IMR-90 (cell line): ENCODE measurements around the gene RC3H1. TPM values are rescaled to one million over a fixed set of nuclear protein-coding genes. Genes with fewer than 3 reads are reported as not detected.

Source experiments
- ATAC-seq: fragments of 200-7000 bp; cut with Tn5 transposase; 2 replicates; pipeline ENCODE4 v1.9.1; 2020; ENCODE audit warnings: low read depth, mild to moderate bottlenecking, moderate library complexity
- BruUV-seq: library from RNA; stranded (reverse); fragments of 400-500 nt; replicated peaks from 2 replicates; lab custom pipeline; 2021; lab: Mats Ljungman, UMichigan
- CTCF ChIA-PET: fragments of 300-600 bp; formaldehyde crosslinking; extraction: SDS; loops from one replicate; lab custom pipeline; 2021; ENCODE audit warnings: antibody characterized with exemption; lab: Yijun Ruan, JAX
- POLR2A ChIA-PET: fragments of 300-600 bp; sonication (Branson Sonifier 250); formaldehyde crosslinking; loops from one replicate; lab custom pipeline; 2022; ENCODE audit warnings: antibody characterized with exemption; ENCODE audit not compliant: unreplicated experiment; lab: Charles Lee
- DNase-seq: peaks from one replicate; pipeline ENCODE4 v3.0.0; 2013
- H2AFZ ChIP-seq: replicated peaks from 2 replicates; pipeline ENCODE3; 2013; ENCODE audit warnings: low read length, mild to moderate bottlenecking; ENCODE audit not compliant: poor library complexity
- H2AK5ac ChIP-seq: 2 replicates; pipeline ENCODE4 v1.6.1; 2013; ENCODE audit warnings: low read depth, low read length, inconsistent platforms
- H2AK9ac ChIP-seq: replicated peaks from 2 replicates; pipeline ENCODE3; 2013; ENCODE audit warnings: mild to moderate bottlenecking, low read depth, low read length, moderate library complexity; ENCODE audit not compliant: poor library complexity
- H2BK120ac ChIP-seq: 2 replicates; pipeline ENCODE4 v1.6.1; 2013; ENCODE audit warnings: low read depth, low read length, inconsistent platforms
- H2BK15ac ChIP-seq: 3 replicates; pipeline ENCODE4 v1.6.1; 2013; ENCODE audit warnings: low read depth, low read length, inconsistent platforms
- H2BK20ac ChIP-seq: 2 replicates; pipeline ENCODE4 v1.6.1; 2013; ENCODE audit warnings: low read depth, mild to moderate bottlenecking, inconsistent platforms, low read length, moderate library complexity
- H2BK5ac ChIP-seq: 2 replicates; pipeline ENCODE4 v1.6.1; 2013; ENCODE audit warnings: mild to moderate bottlenecking, low read depth, low read length, inconsistent platforms; ENCODE audit not compliant: poor library complexity, severe bottlenecking
- H3K14ac ChIP-seq: replicated peaks from 2 replicates; pipeline ENCODE4 v1.6.1; 2013; ENCODE audit warnings: low read depth, low read length, inconsistent platforms
- H3K18ac ChIP-seq: 2 replicates; pipeline ENCODE4 v1.6.1; 2013; ENCODE audit warnings: low read depth, low read length, control low read depth
- H3K23ac ChIP-seq: 2 replicates; pipeline ENCODE4 v1.6.1; 2013; ENCODE audit warnings: low read depth, low read length, inconsistent platforms
- H3K27ac ChIP-seq: 2 replicates; pipeline ENCODE4 v1.5.1; 2013; ENCODE audit warnings: mild to moderate bottlenecking, control low read depth, low read length; ENCODE audit not compliant: insufficient read depth
- H3K27me3 ChIP-seq: 2 replicates; pipeline ENCODE4 v1.6.1; 2013; ENCODE audit warnings: low read length; ENCODE audit not compliant: control insufficient read depth, insufficient read depth
- H3K36me3 ChIP-seq: 2 replicates; pipeline ENCODE4 v1.6.1; 2013; ENCODE audit warnings: low read length, mixed read lengths; ENCODE audit not compliant: control insufficient read depth, insufficient read depth
- H3K4ac ChIP-seq: 2 replicates; pipeline ENCODE4 v1.6.1; 2013; ENCODE audit warnings: low read depth, low read length, inconsistent platforms
- H3K4me1 ChIP-seq: 2 replicates; pipeline ENCODE4 v1.6.1; 2013; ENCODE audit warnings: low read length, mixed read lengths; ENCODE audit not compliant: control insufficient read depth, insufficient read depth
- H3K4me2 ChIP-seq: 2 replicates; pipeline ENCODE4 v1.6.1; 2013; ENCODE audit warnings: low read depth, mild to moderate bottlenecking, control low read depth, low read length, moderate library complexity
- H3K4me3 ChIP-seq: 2 replicates; pipeline ENCODE4 v1.5.1; 2013; ENCODE audit warnings: low read depth, mild to moderate bottlenecking, control low read depth, low read length, moderate library complexity; ENCODE audit not compliant: insufficient read depth
- H3K56ac ChIP-seq: 2 replicates; pipeline ENCODE4 v1.6.1; 2013; ENCODE audit warnings: low read length, inconsistent platforms; ENCODE audit not compliant: insufficient read depth; ENCODE audit errors: extremely low read depth
- H3K79me1 ChIP-seq, 2 experiments: 2 replicates each; pipeline ENCODE4 v1.6.1; 2013; ENCODE audit warnings: low read length in 2 of 2, inconsistent platforms in 1 of 2, low read depth in 1 of 2
- H3K9ac ChIP-seq: 2 replicates; pipeline ENCODE4 v1.6.1; 2013; ENCODE audit warnings: low read depth, low read length, control low read depth
- H3K9me1 ChIP-seq: 2 replicates; pipeline ENCODE4 v1.6.1; 2013; ENCODE audit warnings: low read length, inconsistent platforms; ENCODE audit not compliant: insufficient read depth
- H3K9me3 ChIP-seq: 2 replicates; pipeline ENCODE4 v1.6.1; 2013; ENCODE audit warnings: low read length; ENCODE audit not compliant: control insufficient read depth, insufficient read depth
- H4K20me1 ChIP-seq: 2 replicates; pipeline ENCODE4 v1.6.1; 2013; ENCODE audit warnings: low read length, inconsistent platforms; ENCODE audit not compliant: insufficient read depth
- H4K5ac ChIP-seq: 2 replicates; pipeline ENCODE4 v1.6.1; 2013; ENCODE audit warnings: mild to moderate bottlenecking, low read depth, low read length, control low read depth
- H4K8ac ChIP-seq, 2 experiments: 2 replicates each; pipeline ENCODE4 v1.6.1; 2013; ENCODE audit warnings: low read depth in 2 of 2, low read length in 2 of 2, control low read depth in 1 of 2, inconsistent platforms in 1 of 2
- H4K91ac ChIP-seq: 2 replicates; pipeline ENCODE4 v1.6.1; 2013; ENCODE audit warnings: low read depth, low read length, inconsistent platforms; ENCODE audit not compliant: insufficient read depth
- CHD1 ChIP-seq: IDR thresholded peaks from 2 replicates; pipeline ENCODE4 v1.6.1; 2012; ENCODE audit warnings: low read depth, low read length, improper control_type of control experiment
- MAFK ChIP-seq: IDR thresholded peaks from 2 replicates; pipeline ENCODE4 v1.6.1; 2012; ENCODE audit warnings: low read depth, low read length, improper control_type of control experiment
- MXI1 ChIP-seq: IDR thresholded peaks from 2 replicates; pipeline ENCODE4 v1.6.1; 2012; ENCODE audit warnings: low read depth, mild to moderate bottlenecking, low read length, moderate library complexity, borderline replicate concordance
- WGBS, 2 experiments: methylation state at CpG; one replicate each; pipeline versions ENCODE4 v1.1.5 to v1.1.7; 2013; ENCODE audit warnings: missing lambda C conversion rate in 2 of 2; ENCODE audit not compliant: insufficient read length in 1 of 2; ENCODE audit errors: extremely low coverage in 2 of 2; 5-methylcytosine and 5-hydroxymethylcytosine counted together
- dilution Hi-C: fragments of 300-500 bp; cut with HindIII; formaldehyde crosslinking; loops from one replicate; pipeline ENCODE4 v1.14.3; 2018; ENCODE audit warnings: low sequenced_read_pairs; ENCODE audit not compliant: unreplicated experiment
- in situ Hi-C: fragments of 300-500 bp; cut with MboI; formaldehyde crosslinking; loops from 3 replicates; pipeline ENCODE4 v1.14.3; 2019; ENCODE audit warnings: low sequenced_read_pairs, inconsistent platforms, mixed read lengths
- intact Hi-C: fragments of 100-400 bp; cut with micrococcal nuclease; formaldehyde crosslinking; loops from 2 replicates; pipeline ENCODE4 v1.10.0; 2022
- polyA plus RNA-seq, 3 experiments: library from polyadenylated mRNA; depleted of rRNA; stranded (reverse); fragments of >200 nt; gene quantifications; 2 replicates each; pipeline ENCODE4 v1.2.3, GENCODE V29; 2012; ENCODE audit warnings: low replicate concordance in 1 of 3
- total RNA-seq: library from RNA; depleted of rRNA; stranded (reverse); fragments of >200 nt; gene quantifications from 2 replicates; pipeline ENCODE4 v1.2.3, GENCODE V29; 2012
- TF ChIP-seq, protein P1 (sequence below): fragments of 150-350 bp; IDR thresholded peaks from 2 replicates; pipeline ENCODE4 v1.6.1; 2017; ENCODE audit warnings: mild to moderate bottlenecking, antibody characterized with exemption, low read length, low read depth
- TF ChIP-seq, protein P2 (sequence below): conservative IDR thresholded peaks from 2 replicates; pipeline ENCODE4 v1.5.1; 2012; ENCODE audit warnings: mild to moderate bottlenecking, low read depth, low read length, improper control_type of control experiment

RC3H1 gene
- total and polyA plus RNA-seq, 2 of the 4 experiments (the other 2 are of a cell fraction): 5.1 to 39.3 TPM

DNA sequence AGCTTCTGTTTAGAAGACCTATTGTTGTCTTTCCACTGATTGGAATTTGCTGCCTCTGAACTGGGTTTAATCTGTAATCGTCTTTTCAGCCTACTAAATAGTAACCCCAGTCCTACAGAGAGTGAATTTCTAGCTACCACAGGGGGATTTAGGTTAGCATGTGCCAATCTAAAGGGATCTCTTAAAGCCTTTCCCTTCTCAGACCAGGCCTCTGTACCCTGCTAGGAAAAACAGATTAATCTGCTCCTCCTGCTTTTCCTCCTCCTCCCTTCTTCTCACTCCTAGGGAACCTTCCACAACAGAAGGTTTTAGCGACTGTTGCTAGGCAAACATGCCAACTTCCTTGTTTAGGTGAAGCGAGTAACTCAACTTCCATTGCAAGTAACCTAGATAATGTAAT lies 1.3 kb upstream of the RC3H1 start:
- Histone ChIP-seq H3K79me1 (peaks cover 0 to 22% of the 10 kb centered on the region in 2 experiments; a peak in 2 of 4 replicates), H3K18ac (peak overlapping the region; percentile 74; the same call in 1 of the 2 replicates), H3K23ac (peak overlapping the region; percentile 87), H2BK15ac (no peak overlapping the region), H3K27ac (no peak overlapping the region), H3K4me3 (no peak overlapping the region), H2AK9ac (no peak overlapping the region), H2BK120ac (peak overlapping the region; percentile 28; the same call in 1 of the 2 replicates), H3K9me1 (peaks cover 3% of the 10 kb centered on the region), H3K14ac (peak overlapping the region; percentile 17; the same call in 1 of the 2 replicates), H3K9ac (no peak overlapping the region), H3K4ac (0 out of 2 replicates have a peak overlapping the region, but pooled peaks have one; percentile 2), H3K9me3 (no peaks in the 10 kb centered on the region), H4K20me1 (peaks cover 24% of the 10 kb centered on the region), H4K91ac (no peak overlapping the region; the same call in 1 of the 2 replicates), H3K36me3 (no peaks in the 10 kb centered on the region), H4K8ac (peak overlapping the region in 1 of 2 experiments; percentile 32; a peak in 3 of 4 replicates), H2BK5ac (peak overlapping the region; percentile 10), H3K4me1 (peaks cover 6% of the 10 kb centered on the region), H3K27me3 (no peaks in the 10 kb centered on the region), H3K56ac (no peak overlapping the region), H2BK20ac (peak overlapping the region; percentile 61), H3K4me2 (peak overlapping the region; percentile 18; the same call in 1 of the 2 replicates), H4K5ac (peak overlapping the region; percentile 96), H2AFZ (peak overlapping the region; percentile 36), H2AK5ac (no peak overlapping the region)
- WGBS, 2 experiments: no CpG with 5 or more reads among the region's 3 CpGs
- BruUV-seq: no TSS peak
- no peak for ATAC-seq
- no peak for TF ChIP-seq CHD1
- TF ChIP-seq, protein P1, sequence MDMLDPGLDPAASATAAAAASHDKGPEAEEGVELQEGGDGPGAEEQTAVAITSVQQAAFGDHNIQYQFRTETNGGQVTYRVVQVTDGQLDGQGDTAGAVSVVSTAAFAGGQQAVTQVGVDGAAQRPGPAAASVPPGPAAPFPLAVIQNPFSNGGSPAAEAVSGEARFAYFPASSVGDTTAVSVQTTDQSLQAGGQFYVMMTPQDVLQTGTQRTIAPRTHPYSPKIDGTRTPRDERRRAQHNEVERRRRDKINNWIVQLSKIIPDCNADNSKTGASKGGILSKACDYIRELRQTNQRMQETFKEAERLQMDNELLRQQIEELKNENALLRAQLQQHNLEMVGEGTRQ: no peak
- TF ChIP-seq, protein P2, sequence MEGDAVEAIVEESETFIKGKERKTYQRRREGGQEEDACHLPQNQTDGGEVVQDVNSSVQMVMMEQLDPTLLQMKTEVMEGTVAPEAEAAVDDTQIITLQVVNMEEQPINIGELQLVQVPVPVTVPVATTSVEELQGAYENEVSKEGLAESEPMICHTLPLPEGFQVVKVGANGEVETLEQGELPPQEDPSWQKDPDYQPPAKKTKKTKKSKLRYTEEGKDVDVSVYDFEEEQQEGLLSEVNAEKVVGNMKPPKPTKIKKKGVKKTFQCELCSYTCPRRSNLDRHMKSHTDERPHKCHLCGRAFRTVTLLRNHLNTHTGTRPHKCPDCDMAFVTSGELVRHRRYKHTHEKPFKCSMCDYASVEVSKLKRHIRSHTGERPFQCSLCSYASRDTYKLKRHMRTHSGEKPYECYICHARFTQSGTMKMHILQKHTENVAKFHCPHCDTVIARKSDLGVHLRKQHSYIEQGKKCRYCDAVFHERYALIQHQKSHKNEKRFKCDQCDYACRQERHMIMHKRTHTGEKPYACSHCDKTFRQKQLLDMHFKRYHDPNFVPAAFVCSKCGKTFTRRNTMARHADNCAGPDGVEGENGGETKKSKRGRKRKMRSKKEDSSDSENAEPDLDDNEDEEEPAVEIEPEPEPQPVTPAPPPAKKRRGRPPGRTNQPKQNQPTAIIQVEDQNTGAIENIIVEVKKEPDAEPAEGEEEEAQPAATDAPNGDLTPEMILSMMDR: no peak
- no peak for TF ChIP-seq MXI1
- no peak for TF ChIP-seq MAFK
- ChIA-PET POLR2A (no interaction called here), CTCF (no interaction called here)
- dilution Hi-C loops: no loop called here
- DNase-seq: peak; percentile 50
- in situ Hi-C loops: no loop called here
- intact Hi-C loops: loop anchor here (5.0 kb wide), 1 partner anchor 49 kb away; no protein-coding TSS in a partner anchor
